ENCODE data around the gene FSTL4.

- no peak for TF ChIP-seq CTCF (IDR thresholded peaks at IDR 0.05)
- TF ChIP-seq POLR2AphosphoS5 (IDR thresholded peaks at IDR 0.05), result no peak
- TF ChIP-seq EP300 (IDR thresholded peaks at IDR 0.05; ENCODE audit: low read depth), result no peak
- no peak for TF ChIP-seq POLR2A (IDR thresholded peaks at IDR 0.05)
These were observed 287.4 kb downstream of the FSTL4 start for GRCh38 chr5:133324926-133325325.

All from transverse colon (tissue), 4 donors.